HG02763 (cell line): ENCODE data around the gene CPTP.

Experiments used
- ATAC-seq: cut with Tn5 transposase; IDR thresholded peaks from one replicate; pipeline ENCODE4 v1.9.1; 2021; ENCODE audit warnings: mild to moderate bottlenecking, moderate library complexity; ENCODE audit not compliant: unreplicated experiment

Gene CPTP

GRCh38 chr1:1291548-1292441 lies 32.8 kb upstream of the CPTP start:
- no peak for ATAC-seq

DNA sequence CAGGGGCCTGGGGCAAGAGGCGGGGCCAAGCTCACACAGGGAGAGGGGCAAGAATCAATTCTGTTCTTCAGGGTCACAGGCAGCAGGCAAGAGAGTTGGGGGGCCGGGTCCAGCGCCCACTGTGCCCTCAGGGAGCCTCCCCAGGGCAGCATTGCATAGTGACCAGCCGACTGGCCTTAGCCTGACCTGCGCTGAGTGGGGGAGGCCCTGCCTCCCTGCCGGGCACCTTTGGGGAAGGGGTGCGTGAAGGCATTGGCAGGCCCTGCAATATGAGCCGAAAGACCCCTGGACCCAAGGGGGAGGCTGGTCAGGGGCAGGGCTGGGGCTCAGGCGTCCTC lies 32.2 kb upstream of the CPTP start:
- no peak for ATAC-seq

DNA sequence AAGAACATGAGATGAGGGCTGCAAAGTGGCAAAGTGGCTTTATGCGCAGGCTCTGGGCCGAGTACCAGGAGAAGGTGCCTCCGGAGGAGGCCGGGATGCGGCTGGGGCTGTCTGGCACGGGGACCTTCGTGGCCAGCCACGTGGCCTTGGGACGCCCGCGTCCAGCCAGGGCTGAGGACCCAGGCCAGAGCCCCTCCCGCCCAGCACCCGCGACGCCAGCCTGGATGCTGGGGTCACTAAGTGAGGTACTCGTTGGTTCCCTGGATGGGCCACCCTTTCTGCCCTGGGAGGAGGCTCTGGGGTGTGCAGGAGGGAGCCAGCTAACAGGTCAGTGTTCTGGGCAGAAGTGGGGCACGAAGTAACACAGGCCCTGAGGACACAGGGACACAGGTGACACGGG lies 31.8 kb upstream of the CPTP start:
- ATAC-seq, result no peak

- ATAC-seq, result no peak
Observed at GRCh38 chr1:1293263-1294249, 31.0 kb upstream of the CPTP start.

DNA sequence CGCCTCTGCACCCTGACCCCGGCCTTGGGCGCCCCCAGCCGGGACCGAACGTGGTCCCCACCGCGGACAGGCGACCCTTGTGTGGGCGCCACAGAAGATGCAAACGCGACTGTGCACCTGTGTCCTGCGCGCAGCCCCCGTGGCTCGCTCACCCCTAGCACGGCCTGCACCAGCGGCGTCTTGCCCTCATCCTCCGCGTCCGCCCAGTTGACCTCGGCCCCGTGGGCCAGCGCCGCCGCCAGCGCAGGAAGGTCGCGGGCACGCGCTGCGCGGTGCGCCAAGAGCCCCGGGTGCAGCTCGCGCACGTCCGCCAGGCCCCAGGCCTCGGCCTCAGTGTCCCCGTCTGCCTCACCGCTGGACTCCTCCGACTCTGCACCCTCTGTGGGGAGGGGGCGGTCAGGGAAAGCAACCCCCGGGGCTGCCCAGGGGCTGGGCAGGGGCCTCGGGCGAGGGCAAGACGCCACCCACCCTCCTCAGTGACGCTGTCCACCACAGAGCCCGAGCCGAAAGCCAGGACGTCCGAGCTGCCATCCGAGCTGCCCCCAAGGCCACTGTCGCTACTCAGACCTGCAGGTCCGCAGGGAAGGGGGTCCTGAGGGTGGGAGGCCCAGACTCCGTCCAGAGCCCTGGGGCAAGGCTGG lies 30.2 kb upstream of the CPTP start:
- ATAC-seq, result no peak

DNA sequence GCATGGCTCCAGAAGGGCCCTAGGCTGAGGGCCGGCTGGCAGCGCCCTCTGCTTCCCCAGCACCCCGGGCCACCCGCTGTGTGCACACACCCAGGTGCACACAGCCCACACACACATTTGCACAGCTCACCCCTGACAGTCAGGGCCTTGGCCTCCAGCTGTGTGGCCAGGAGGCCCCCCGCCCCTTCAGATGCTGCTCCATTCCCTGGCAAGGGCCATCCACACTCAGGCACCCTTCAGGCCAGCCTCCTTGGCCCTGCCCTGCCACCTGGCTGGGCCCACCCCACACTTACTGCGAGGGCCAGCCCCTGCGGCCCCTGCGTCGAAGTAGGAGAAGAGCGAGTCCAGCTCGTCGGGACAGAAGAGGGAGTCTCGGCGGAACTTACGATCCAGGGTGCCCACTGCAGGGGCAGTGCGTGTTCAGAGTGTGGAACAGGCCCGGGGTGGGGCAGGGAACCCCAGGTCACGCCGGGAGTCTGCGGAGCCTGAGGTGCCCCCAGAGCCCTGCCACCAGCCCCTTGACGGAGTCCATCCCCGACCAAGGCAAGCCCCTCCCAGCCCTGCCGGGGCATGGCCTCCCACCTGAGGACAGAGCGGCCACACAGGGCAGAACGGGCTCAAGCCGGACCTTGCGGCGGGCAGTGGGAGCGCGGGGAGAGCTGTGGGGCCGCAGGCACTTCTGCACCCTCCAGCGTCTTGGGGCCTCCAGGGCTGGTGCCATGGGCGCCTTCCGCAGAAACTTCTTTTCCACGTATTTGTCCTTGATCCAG lies 29.3 kb upstream of the CPTP start:
- ATAC-seq, result no peak

- ATAC-seq, result no peak
Observed at GRCh38 chr1:1296070-1297061, 28.2 kb upstream of the CPTP start.

GRCh38 chr1:1297802-1298424 lies 26.7 kb upstream of the CPTP start:
- ATAC-seq, result no peak

DNA sequence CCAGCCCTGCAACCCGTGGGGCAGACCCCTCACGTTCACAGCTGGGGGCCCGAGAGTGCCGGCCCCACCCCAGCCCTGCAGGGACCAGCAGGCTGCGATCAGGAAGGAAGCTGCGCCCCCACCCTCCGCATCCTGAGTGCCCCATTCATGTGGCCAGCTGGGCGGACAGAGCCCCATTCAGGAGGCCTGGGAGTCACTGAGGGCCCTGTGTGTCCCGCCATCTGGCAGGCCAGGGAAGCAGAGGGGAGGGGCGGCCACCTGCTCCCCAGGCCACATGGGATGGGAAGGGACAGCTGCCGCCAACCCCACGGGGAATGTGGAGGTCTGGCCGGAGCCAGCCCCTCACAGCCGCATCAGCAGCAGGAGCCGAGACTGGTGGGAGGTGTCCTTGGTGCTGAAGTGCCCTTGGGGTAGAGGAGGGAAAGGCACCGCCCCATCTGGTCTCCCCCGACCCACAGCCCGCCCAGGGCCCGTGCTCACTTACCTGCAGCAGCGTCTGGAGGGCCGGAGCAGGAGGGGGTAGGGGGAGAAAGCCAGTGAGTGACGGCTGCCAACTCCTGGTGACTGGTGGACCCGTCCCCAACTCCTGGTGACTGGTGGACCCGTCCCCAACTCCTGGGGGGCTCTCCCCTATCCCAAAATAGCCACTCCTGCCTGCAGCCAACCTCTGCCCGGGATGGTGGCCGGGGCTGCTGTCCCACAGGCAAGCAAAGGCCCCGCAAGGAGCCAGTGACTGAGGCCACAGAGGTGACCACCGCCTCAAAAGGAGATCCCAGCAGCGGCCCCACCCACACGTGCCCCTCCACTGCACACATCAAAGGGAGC lies 25.5 kb upstream of the CPTP start:
- no peak for ATAC-seq

DNA sequence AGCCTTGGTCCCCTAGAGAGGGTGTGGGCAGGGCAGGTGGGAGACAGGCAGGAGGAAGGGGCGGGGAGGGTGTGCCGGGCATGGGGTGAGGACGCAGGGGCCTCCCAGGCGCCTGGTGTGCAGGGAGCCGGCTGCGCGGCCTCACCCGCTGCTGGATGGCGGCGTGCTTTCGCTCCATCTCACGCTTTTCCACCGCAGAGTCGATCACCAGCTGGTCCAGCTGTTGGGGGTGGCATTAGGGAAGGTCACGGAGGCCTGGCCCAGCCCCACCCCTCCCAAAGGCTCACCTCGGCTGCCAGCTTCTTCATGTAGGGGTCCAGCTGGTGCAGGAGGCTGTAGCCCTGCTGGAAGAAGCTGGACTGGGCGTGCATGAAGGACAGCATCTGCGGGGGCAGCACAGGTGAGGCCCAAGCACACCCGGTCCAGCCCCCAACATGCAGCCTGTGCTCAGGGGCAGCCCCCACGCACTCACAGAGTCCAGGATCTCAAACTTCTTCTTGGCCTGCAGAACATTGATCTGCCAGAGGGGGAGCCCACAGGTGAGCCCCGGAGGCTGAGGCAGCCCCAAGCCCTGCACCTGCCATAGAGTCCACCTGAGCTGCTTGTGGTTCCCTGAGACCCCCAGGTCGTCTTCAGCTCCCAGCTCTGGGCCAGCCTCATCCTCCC lies 24.8 kb upstream of the CPTP start:
- no peak for ATAC-seq

DNA sequence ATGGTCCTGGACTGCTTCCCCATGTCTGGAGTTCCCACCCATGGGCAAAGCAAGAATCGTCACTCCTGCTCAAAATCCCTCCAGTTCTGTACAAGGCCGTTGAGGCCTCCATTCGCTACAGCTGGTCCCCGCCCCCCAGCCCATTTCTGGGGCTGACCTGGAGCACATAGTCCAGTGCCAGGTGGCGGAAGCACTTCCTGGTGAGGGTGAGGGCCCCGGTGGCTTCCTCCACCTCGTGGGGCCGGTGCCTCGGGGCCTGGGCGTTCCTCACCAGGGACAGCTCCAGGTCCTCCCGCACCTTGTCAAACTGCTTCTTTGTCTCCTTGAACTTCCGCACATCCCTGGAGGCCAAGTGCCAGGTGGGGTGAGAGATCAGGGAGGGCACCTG lies 24.3 kb upstream of the CPTP start:
- ATAC-seq, result no peak

DNA sequence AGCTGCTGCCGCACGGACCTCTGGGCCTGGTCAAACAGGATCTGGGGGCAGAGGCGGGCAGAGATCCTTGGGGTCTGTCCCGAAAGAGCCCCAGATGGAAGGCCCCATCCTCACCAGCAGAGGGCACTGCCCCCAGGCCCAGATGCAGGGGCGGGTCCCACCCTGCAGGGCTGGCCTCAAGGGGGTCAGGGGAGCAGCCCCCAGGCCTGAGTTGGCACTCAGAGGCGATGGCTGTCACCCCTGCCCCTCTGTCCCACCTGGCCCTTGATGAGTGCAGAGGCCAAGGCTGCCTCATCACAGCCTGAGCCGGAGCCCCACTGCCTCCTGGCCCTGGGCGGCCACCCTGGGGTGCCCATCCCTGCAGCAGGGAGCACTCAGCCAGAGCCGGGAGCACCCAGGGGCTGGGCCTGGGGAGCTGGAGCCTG lies 22.6 kb upstream of the CPTP start:
- no peak for ATAC-seq

DNA sequence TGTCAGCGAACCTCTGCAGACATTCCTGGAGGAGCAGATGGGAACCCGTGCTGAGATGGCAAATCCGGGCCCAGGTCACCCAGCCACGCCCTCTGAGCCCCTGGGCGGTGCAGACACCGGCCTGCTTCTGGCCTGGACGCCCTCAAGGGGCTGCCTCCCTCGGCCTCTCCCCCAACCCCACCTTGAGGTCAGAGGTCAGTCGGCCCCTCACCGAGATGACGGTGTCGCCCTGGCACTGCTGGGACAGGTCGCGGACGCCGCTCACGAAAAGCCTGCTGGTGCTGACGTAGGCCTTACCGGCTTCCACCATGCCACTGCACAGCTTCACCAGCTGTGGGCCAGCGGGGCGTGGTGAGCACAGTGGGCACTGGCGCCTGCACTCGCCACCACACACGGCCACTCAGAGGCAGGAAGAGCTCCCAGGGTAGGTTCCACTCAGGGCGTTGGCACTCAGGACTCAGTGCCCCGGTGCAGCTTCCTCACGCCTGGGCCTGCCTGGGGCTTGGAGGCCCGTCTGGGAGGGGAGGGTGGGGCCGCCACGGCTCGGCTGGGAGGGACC lies 21.6 kb upstream of the CPTP start:
- ATAC-seq, result no peak

GRCh38 chr1:1303736-1304135 lies 20.9 kb upstream of the CPTP start:
- ATAC-seq, result no peak

- no peak for ATAC-seq
Observed at GRCh38 chr1:1304331-1305299, 20.0 kb upstream of the CPTP start.
